HepG2 (cell line): Measurements from ENCODE around the gene COX4I1. TPM values are rescaled to one million over a fixed set of nuclear protein-coding genes. Genes with fewer than 3 reads are reported as not detected.

Source experiments
- ATAC-seq: fragments of 200-7000 bp; cut with Tn5 transposase; 3 replicates; pipeline ENCODE4 v1.9.1; 2020; ENCODE audit warnings: mild to moderate bottlenecking, moderate library complexity
- BruUV-seq: library from RNA; stranded (reverse); fragments of 400-500 nt; replicated peaks from 2 replicates; lab custom pipeline; 2021; lab: Mats Ljungman, UMichigan
- CTCF ChIA-PET: fragments of 300-600 bp; formaldehyde crosslinking; extraction: SDS; loops from one replicate; lab custom pipeline; 2021; ENCODE audit warnings: low total read pairs, inconsistent platforms, low intra/inter-chr PET ratio; lab: Yijun Ruan, JAX
- POLR2A ChIA-PET: fragments of 350-600 bp; sonication (Branson Sonifier 250); formaldehyde crosslinking; loops from one replicate; lab custom pipeline; 2020; ENCODE audit warnings: antibody characterized with exemption, inconsistent platforms; lab: Yijun Ruan, JAX
- DNase-seq: peaks from one replicate; pipeline ENCODE4 v3.0.0-alpha.2; 2015; ENCODE audit warnings: low spot score
- FAIRE-seq: peaks from 3 replicates; lab custom pipeline; 2011; peaks lifted over from hg19 to GRCh38; lab: Jason Lieb, UNC
- H2AFZ ChIP-seq: one replicate; pipeline ENCODE4 v1.6.1; 2011; ENCODE audit warnings: low read length, inconsistent platforms
- H3K27ac ChIP-seq: fragments of 300-600 bp; 3 replicates; pipeline ENCODE4 v1.8.0; 2011; ENCODE audit warnings: mixed run types, mild to moderate bottlenecking, mixed read lengths, low read length, inconsistent platforms; ENCODE audit not compliant: insufficient read depth; ENCODE audit errors: extremely low read length
- H3K27me3 ChIP-seq, 2 experiments: fragments of 200-600 bp in 1 of 2; 2 replicates in 1 of 2; 3 replicates in 1 of 2; pipeline versions ENCODE4 v1.6.0 to v1.8.0; 2011; ENCODE audit warnings: low read length in 2 of 2, mild to moderate bottlenecking in 2 of 2, moderate library complexity in 2 of 2, inconsistent platforms in 1 of 2; ENCODE audit not compliant: insufficient read depth in 2 of 2, control insufficient read depth in 1 of 2
- H3K36me3 ChIP-seq, 2 experiments: fragments of 200-600 bp in 1 of 2; replicated peaks in 1 of 2; 2 replicates in 1 of 2; 3 replicates in 1 of 2; pipeline versions ENCODE4 v1.5.1 to v1.8.0; 2011; ENCODE audit warnings: low read length in 2 of 2, inconsistent platforms in 1 of 2; ENCODE audit not compliant: insufficient read depth in 2 of 2, control insufficient read depth in 1 of 2
- H3K4me1 ChIP-seq: 2 replicates; pipeline ENCODE4 v1.5.1; 2012; ENCODE audit warnings: low read length, inconsistent platforms; ENCODE audit not compliant: insufficient read depth
- H3K4me2 ChIP-seq: 2 replicates; pipeline ENCODE4 v1.6.0; 2011; ENCODE audit warnings: low read depth, low read length, inconsistent platforms
- H3K4me3 ChIP-seq, 3 experiments: fragments of 200-600 bp in 1 of 3; sonication (generic), shearing (Covaris generic) in 1 of 3; replicated peaks in 1 of 3; 2 replicates each; pipeline ENCODE4 v1.5.1; 2011 to 2016; ENCODE audit warnings: low read length in 3 of 3, inconsistent platforms in 2 of 3, low read depth in 2 of 3, mild to moderate bottlenecking in 2 of 3, control low read depth in 1 of 3, mixed read lengths in 1 of 3; ENCODE audit not compliant: insufficient read depth in 1 of 3
- H3K79me2 ChIP-seq: one replicate; pipeline ENCODE4 v1.6.1; 2011; ENCODE audit warnings: low read length, inconsistent platforms; ENCODE audit not compliant: insufficient read depth
- H3K9ac ChIP-seq: 2 replicates; pipeline ENCODE4 v1.6.0; 2011; ENCODE audit warnings: mild to moderate bottlenecking, low read depth, low read length, inconsistent platforms; ENCODE audit not compliant: insufficient read depth
- H3K9me3 ChIP-seq: 2 replicates; pipeline ENCODE4 v1.5.1; 2012; ENCODE audit warnings: mild to moderate bottlenecking, low read length
- H4K20me1 ChIP-seq: 2 replicates; pipeline ENCODE4 v1.6.0; 2011; ENCODE audit warnings: inconsistent platforms, mild to moderate bottlenecking, low read length, moderate library complexity; ENCODE audit not compliant: insufficient read depth
- PHF5A ChIP-seq: IDR thresholded peaks from one replicate; pipeline ENCODE4 v1.6.1; 2018; ENCODE audit warnings: low read depth, missing genetic modification reagents; ENCODE audit not compliant: unreplicated experiment
- POLR2AphosphoS2 ChIP-seq: IDR thresholded peaks from 2 replicates; pipeline ENCODE4 v1.6.1; 2011; ENCODE audit warnings: low read depth, low read length, improper control_type of control experiment
- WGBS: methylation state at CpG from one replicate; pipeline ENCODE4 v1.1.6; 2017; ENCODE audit warnings: low lambda C conversion rate; 5-methylcytosine and 5-hydroxymethylcytosine counted together
- in situ Hi-C: cut with HindIII; loops from 2 replicates; pipeline ENCODE4 v1.10.0; 2017; ENCODE audit warnings: low pct_unique_long_range_greater_than_20kb; ENCODE audit not compliant: extremely low pct_ligation_motif_present
- intact Hi-C: fragments of 100-400 bp; cut with micrococcal nuclease; formaldehyde crosslinking; loops from one replicate; pipeline ENCODE4 v1.10.0; 2022; ENCODE audit not compliant: unreplicated experiment
- polyA plus RNA-seq, 8 experiments: library from polyadenylated mRNA; depleted of rRNA in 3 of 8; stranded (reverse) in 7 of 8; unstranded in 1 of 8; fragments of >200 nt; fragmentation: Illumina TruSeq in 4 of 8; extraction: Trizol in 4 of 8; gene quantifications; 2 replicates each; pipeline versions ENCODE4 v1.2.1 to v1.2.3, GENCODE V29; 2011 to 2016; ENCODE audit warnings: low read depth in 4 of 8, missing spikeins in 1 of 8, mixed read lengths in 1 of 8; ENCODE audit not compliant: insufficient read depth in 1 of 8
- total RNA-seq, 5 experiments: library from RNA; depleted of rRNA; stranded (reverse); fragments of >200 nt; fragmentation: Illumina TruSeq; extraction: Trizol; gene quantifications; 2 replicates each; pipeline ENCODE4 v1.2.3, GENCODE V29; 2016; ENCODE audit warnings: low read depth in 1 of 5
- TF ChIP-seq, protein P1 (sequence below): sonication (generic); formaldehyde crosslinking; IDR thresholded peaks from 2 replicates; pipeline ENCODE4 v1.4.0; 2020; ENCODE audit warnings: missing genetic modification reagents, mild to moderate bottlenecking, borderline replicate concordance
- TF ChIP-seq, protein P2 (sequence below): sonication (generic); formaldehyde crosslinking; IDR thresholded peaks from 2 replicates; pipeline ENCODE4 v1.4.0; 2020; ENCODE audit warnings: mild to moderate bottlenecking, missing genetic modification reagents

The COX4I1 gene
- total and polyA plus RNA-seq, 2 of the 13 experiments (the other 11 are each of a cell fraction or from before 2014, with no cell fraction given) = 658 to 902 TPM

DNA sequence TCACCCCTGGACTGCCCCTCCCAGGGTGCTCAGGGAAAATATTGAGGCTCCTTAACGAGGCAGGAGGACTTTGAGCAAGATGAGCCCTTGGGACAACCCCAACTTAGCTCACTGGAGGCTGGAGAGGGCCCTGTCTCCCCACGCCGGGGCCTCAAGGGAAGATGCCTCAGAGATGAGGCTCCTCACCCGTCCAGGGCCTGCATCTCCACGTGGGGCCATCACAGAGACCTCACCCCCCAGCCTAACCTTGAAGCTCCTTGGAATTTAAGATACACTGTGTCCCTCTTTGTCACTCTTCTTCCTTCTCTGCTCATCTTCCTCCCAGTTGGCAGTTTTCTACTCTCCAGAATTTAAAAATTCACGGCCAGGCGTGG lies 11.2 kb downstream of the COX4I1 start:
- TF ChIP-seq PHF5A (CRISPR knock-in tag) = no peak
- Histone ChIP-seq H3K27ac (no peak overlapping the region), H3K27me3 (peaks cover 6 to 31% of the 10 kb centered on the region in 2 experiments), H3K9me3 (no peaks in the 10 kb centered on the region), H3K9ac (no peak overlapping the region), H3K79me2 (no peaks in the 10 kb centered on the region), H3K4me1 (peaks cover 27% of the 10 kb centered on the region), H3K4me3 (no peak overlapping the region), H2AFZ (no peak overlapping the region), H3K4me2 (no peak overlapping the region), H3K36me3 (peaks cover 6 to 15% of the 10 kb centered on the region in 2 experiments; a peak in 4 of 5 replicates), H4K20me1 (no peaks in the 10 kb centered on the region)
- FAIRE-seq (no peak), ATAC-seq (no peak), DNase-seq (no peak)
- ChIA-PET POLR2A (interaction anchor here (1.1 kb wide), 1 partner anchor 12 kb away, joined by 3 read pairs; no protein-coding TSS in a partner anchor), CTCF (no interaction called here)
- BruUV-seq = no TSS peak
- in situ Hi-C loops = loop anchor here (25.0 kb wide), 1 partner anchor 702 kb away; the partner anchor contains the start of gene FOXF1
- intact Hi-C loops = no loop called here
- 67% methylated on average over 4 of the region's 7 CpGs for WGBS

DNA sequence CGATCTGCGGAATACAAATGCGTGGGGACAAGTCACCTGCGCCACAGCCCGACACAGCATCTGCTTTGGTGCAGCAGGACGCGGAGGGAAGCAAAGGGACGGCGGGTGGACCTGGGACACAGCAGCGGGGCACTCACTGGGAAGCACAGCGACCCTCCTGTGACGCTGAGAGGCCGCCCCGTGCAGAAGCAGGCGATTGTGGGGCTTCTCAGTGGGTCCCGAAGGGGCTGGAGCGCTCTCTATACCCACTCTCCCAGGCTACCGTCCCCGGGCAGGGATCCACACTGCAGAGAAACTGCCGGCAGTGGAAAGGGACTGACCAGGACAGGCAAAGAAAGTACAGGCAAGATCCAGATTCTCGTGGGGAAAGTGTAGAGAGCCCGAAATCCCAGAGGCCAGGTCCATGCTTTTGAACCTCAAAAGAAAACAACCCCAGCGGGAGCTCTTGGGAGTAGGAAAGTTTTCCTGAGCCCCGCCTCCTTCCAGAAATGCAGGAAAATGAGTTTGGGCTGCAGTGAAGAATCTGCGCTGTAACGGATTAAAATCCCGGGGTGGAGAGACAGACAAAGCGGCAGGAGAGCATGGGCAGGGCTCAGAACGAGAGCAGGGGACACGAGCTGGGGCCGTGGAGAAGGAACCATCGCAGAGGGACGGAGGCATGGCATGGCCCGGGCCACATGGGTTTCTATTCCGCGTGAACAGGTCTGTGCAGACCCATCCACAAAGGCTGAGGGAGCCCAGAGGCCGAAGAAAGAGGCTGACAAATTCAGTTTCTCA lies 12.7 kb downstream of the COX4I1 start:
- FAIRE-seq (no peak), DNase-seq (no peak), ATAC-seq (peak; percentile 46)
- Histone ChIP-seq H3K4me1 (peaks cover 27% of the 10 kb centered on the region), H3K27me3 (peaks cover 6 to 31% of the 10 kb centered on the region in 2 experiments), H2AFZ (peak overlapping the region; percentile 18), H3K9ac (no peak overlapping the region), H3K79me2 (no peaks in the 10 kb centered on the region), H3K4me3 (peak overlapping the region in 2 of 3 experiments; percentile 11 to 52; a peak in 1 of 6 replicates), H4K20me1 (no peaks in the 10 kb centered on the region), H3K9me3 (no peaks in the 10 kb centered on the region), H3K36me3 (0 out of 5 replicates have a peak, but pooled peaks cover 0 to under 1% of the 10 kb centered on the region in 2 experiments), H3K27ac (no peak overlapping the region), H3K4me2 (peak overlapping the region; percentile 57)
- WGBS = 27% methylated on average over 32 of the region's 37 CpGs
- POLR2A ChIA-PET = no interaction called here
- CTCF ChIA-PET = no interaction called here
- BruUV-seq = no TSS peak
- intact Hi-C loops (no loop called here), in situ Hi-C loops (loop anchor here (25.0 kb wide), 1 partner anchor 700 kb away; the partner anchor contains the start of gene FOXF1)
- TF ChIP-seq, protein P1, sequence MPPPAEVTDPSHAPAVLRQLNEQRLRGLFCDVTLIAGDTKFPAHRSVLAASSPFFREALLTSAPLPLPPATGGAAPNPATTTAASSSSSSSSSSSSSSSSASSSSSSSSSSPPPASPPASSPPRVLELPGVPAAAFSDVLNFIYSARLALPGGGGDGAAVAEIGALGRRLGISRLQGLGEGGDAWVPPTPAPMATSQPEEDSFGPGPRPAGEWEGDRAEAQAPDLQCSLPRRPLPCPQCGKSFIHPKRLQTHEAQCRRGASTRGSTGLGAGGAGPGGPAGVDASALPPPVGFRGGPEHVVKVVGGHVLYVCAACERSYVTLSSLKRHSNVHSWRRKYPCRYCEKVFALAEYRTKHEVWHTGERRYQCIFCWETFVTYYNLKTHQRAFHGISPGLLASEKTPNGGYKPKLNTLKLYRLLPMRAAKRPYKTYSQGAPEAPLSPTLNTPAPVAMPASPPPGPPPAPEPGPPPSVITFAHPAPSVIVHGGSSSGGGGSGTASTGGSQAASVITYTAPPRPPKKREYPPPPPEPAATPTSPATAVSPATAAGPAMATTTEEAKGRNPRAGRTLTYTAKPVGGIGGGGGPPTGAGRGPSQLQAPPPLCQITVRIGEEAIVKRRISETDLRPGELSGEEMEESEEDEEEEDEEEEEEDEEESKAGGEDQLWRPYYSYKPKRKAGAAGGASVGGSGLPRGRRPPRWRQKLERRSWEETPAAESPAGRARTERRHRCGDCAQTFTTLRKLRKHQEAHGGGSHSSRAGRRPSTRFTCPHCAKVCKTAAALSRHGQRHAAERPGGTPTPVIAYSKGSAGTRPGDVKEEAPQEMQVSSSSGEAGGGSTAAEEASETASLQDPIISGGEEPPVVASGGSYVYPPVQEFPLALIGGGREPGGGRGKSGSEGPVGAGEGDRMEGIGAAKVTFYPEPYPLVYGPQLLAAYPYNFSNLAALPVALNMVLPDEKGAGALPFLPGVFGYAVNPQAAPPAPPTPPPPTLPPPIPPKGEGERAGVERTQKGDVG (CRISPR knock-in tag) = no peak
- TF ChIP-seq, protein P2, sequence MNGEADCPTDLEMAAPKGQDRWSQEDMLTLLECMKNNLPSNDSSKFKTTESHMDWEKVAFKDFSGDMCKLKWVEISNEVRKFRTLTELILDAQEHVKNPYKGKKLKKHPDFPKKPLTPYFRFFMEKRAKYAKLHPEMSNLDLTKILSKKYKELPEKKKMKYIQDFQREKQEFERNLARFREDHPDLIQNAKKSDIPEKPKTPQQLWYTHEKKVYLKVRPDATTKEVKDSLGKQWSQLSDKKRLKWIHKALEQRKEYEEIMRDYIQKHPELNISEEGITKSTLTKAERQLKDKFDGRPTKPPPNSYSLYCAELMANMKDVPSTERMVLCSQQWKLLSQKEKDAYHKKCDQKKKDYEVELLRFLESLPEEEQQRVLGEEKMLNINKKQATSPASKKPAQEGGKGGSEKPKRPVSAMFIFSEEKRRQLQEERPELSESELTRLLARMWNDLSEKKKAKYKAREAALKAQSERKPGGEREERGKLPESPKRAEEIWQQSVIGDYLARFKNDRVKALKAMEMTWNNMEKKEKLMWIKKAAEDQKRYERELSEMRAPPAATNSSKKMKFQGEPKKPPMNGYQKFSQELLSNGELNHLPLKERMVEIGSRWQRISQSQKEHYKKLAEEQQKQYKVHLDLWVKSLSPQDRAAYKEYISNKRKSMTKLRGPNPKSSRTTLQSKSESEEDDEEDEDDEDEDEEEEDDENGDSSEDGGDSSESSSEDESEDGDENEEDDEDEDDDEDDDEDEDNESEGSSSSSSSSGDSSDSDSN (CRISPR knock-in tag) = 0 out of 2 replicates have a peak, but pooled peaks have one; percentile 5
- no peak for TF ChIP-seq POLR2AphosphoS2
